Fibroblast of the aortic adventitia (primary cell): ENCODE results near the gene ABCA1. TPM values are rescaled to one million over a fixed set of nuclear protein-coding genes. Genes with fewer than 3 reads are reported as not detected.

Source experiments
- DNase-seq: peaks from one replicate; pipeline ENCODE4 v3.0.0-alpha.2; 2010; ENCODE audit warnings: low read depth
- H3K4me3 ChIP-seq: 2 replicates; pipeline ENCODE4 v1.5.1; 2011; ENCODE audit warnings: low read depth, mild to moderate bottlenecking, control low read depth, low read length, moderate library complexity
- CTCF ChIP-seq: IDR thresholded peaks from 2 replicates; pipeline ENCODE4 v1.5.1; 2011; ENCODE audit warnings: mild to moderate bottlenecking, low read length, control low read depth, inconsistent platforms; ENCODE audit not compliant: insufficient read depth
- total RNA-seq: library from RNA; depleted of rRNA; stranded (reverse); fragments of >200 nt; gene quantifications from 2 replicates; pipeline ENCODE4 v1.2.3, GENCODE V29; 2012; ENCODE audit warnings: low replicate concordance

The ABCA1 gene
- total RNA-seq, 1 donor: 40.1 TPM

GRCh38 chr9:104747245-104747564 lies 180.8 kb downstream of the ABCA1 start:
- DNase-seq: no peak
- peak overlapping the region; percentile 86 for H3K4me3 ChIP-seq
- TF ChIP-seq CTCF: no peak

- peak overlapping the region; percentile 86 for H3K4me3 ChIP-seq
- no peak for TF ChIP-seq CTCF
- DNase-seq: no peak
These were observed 181.2 kb downstream of the ABCA1 start for GRCh38 chr9:104746798-104747197.

- no peak for TF ChIP-seq CTCF
- no peak for DNase-seq
- no peak overlapping the region for H3K4me3 ChIP-seq
These were observed 181.7 kb downstream of the ABCA1 start for GRCh38 chr9:104746285-104746684.

GRCh38 chr9:104745852-104746251 lies 182.1 kb downstream of the ABCA1 start:
- no peak for TF ChIP-seq CTCF
- DNase-seq: no peak
- H3K4me3 ChIP-seq: no peak overlapping the region

- TF ChIP-seq CTCF: peak; percentile 68
- no peak overlapping the region for H3K4me3 ChIP-seq
- peak; percentile 82 for DNase-seq
These were observed 184.5 kb downstream of the ABCA1 start for GRCh38 chr9:104743376-104743985.

GRCh38 chr9:104740621-104741020 lies 187.3 kb downstream of the ABCA1 start:
- peak; percentile 70 for DNase-seq
- H3K4me3 ChIP-seq: no peak overlapping the region
- no peak for TF ChIP-seq CTCF

- DNase-seq: no peak
- no peak overlapping the region for H3K4me3 ChIP-seq
- no peak for TF ChIP-seq CTCF
These were observed 189.5 kb downstream of the ABCA1 start for GRCh38 chr9:104738452-104738851.
